ENCODE data around the gene RBM14. TPM values are rescaled to one million over a fixed set of nuclear protein-coding genes. Genes with fewer than 3 reads are reported as not detected.
A peak's percentile ranks its signal among the peaks of the same experiment; 100 is the strongest.

The RBM14 gene
- total and polyA plus RNA-seq, 10 of the 15 experiments (the other 5 are each of a cell fraction or from before 2014, with no cell fraction given): 5.4 to 140 (median 44.5) TPM

- TF ChIP-seq SUPT20H (IDR thresholded peaks at IDR 0.05; ENCODE audit: borderline replicate concordance, control insufficient read depth, low read depth, low read length) (no peak), HDAC2 (IDR thresholded peaks at IDR 0.05) (no peak), CBFB (IDR thresholded peaks at IDR 0.05; ENCODE audit: low read depth) (peak; percentile 94), CHD4 (IDR thresholded peaks at IDR 0.05) (no peak), NFYB (IDR thresholded peaks at IDR 0.05; ENCODE audit: insufficient read depth, low read depth, low read length) (peak; percentile 91), NFYA (IDR thresholded peaks at IDR 0.05; ENCODE audit: borderline replicate concordance, low read depth, low read length) (peak; percentile 40; the same call in 1 of the 2 replicates), MEF2B (IDR thresholded peaks at IDR 0.05; ENCODE audit: partially characterized antibody, poor library complexity, severe bottlenecking) (no peak), ATF2 (IDR thresholded peaks at IDR 0.05; ENCODE audit: low read length) (no peak), MEF2A (IDR thresholded peaks at IDR 0.05; ENCODE audit: insufficient read depth, low read depth, low read length) (0 out of 2 replicates have a peak, but pooled peaks have one; percentile 6), PAX5 (IDR thresholded peaks at IDR 0.05; ENCODE audit: borderline replicate concordance, low read depth, low read length) (no peak), SIX5 (IDR thresholded peaks at IDR 0.05; ENCODE audit: low read depth, low read length, severe bottlenecking) (no peak), SUZ12 (IDR thresholded peaks at IDR 0.05; ENCODE audit: unreplicated experiment) (no peak), KLF5 (IDR thresholded peaks at IDR 0.05; ENCODE audit: partially characterized antibody) (no peak), TCF3 (IDR thresholded peaks at IDR 0.05; ENCODE audit: borderline replicate concordance, insufficient read depth, low read depth, low read length) (peak; percentile 21; the same call in 1 of the 2 replicates), POLR2AphosphoS2 (IDR thresholded peaks at IDR 0.05; ENCODE audit: low read depth, low read length) (peak; percentile 98), ZBTB40 (IDR thresholded peaks at IDR 0.05; ENCODE audit: borderline replicate concordance) (no peak), EZH2 (IDR thresholded peaks at IDR 0.05; ENCODE audit: borderline replicate concordance, control insufficient read depth, low read depth, low read length) (no peak), NFIC (IDR thresholded peaks at IDR 0.05; ENCODE audit: low read depth, low read length) (no peak; the same call in 1 of the 2 replicates), SIN3A (IDR thresholded peaks at IDR 0.05; ENCODE audit: low read depth, low read length) (peak; percentile 18; the same call in 1 of the 2 replicates), EED (IDR thresholded peaks at IDR 0.05; ENCODE audit: low read depth) (no peak; the same call in 1 of the 2 replicates), MTA2 (IDR thresholded peaks at IDR 0.05; ENCODE audit: low read depth) (no peak), ZNF622 (IDR thresholded peaks at IDR 0.05) (no peak), RCOR1 (conservative IDR thresholded peaks at IDR 0.05; ENCODE audit: low read depth, low read length) (no peak), TAF1 (IDR thresholded peaks at IDR 0.05; ENCODE audit: borderline replicate concordance, low read depth, low read length) (peak; percentile 96)
- TF ChIP-seq, protein P1, sequence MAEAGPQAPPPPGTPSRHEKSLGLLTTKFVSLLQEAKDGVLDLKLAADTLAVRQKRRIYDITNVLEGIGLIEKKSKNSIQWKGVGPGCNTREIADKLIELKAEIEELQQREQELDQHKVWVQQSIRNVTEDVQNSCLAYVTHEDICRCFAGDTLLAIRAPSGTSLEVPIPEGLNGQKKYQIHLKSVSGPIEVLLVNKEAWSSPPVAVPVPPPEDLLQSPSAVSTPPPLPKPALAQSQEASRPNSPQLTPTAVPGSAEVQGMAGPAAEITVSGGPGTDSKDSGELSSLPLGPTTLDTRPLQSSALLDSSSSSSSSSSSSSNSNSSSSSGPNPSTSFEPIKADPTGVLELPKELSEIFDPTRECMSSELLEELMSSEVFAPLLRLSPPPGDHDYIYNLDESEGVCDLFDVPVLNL (IDR thresholded peaks at IDR 0.05; ENCODE audit: low read depth, low read length): peak; percentile 66
These were observed at the start of gene RBM14 (continued) for GRCh38 chr11:66616379-66617154.
